ENCODE measurements around the gene KRTAP5-7.

- TF ChIP-seq CTCF (IDR thresholded peaks at IDR 0.05; ENCODE audit: insufficient read depth, low read depth, low read length) = no peak
- TF ChIP-seq EZH2 (IDR thresholded peaks at IDR 0.05; ENCODE audit: insufficient read depth, low read length) = no peak
These were observed 27.9 kb upstream of the KRTAP5-7 start for GRCh38 chr11:71499125-71499524.
